LNCaP clone FGC (cell line): ENCODE measurements around the gene ALS2.
"Not testable (repeated sequence)": the region's sequence is repeated elsewhere in the genome, so short reads cannot be mapped to it uniquely, and the experiment has no call there.

Experiments used
- DNase-seq: peaks from one replicate; pipeline ENCODE4 v3.0.0-alpha.2; 2011; ENCODE audit warnings: low read depth
- H3K4me3 ChIP-seq: 2 replicates; pipeline ENCODE4 v1.5.1; 2011; ENCODE audit warnings: mild to moderate bottlenecking, low read depth, low read length, control low read depth
- CTCF ChIP-seq: IDR thresholded peaks from 2 replicates; pipeline ENCODE4 v1.5.1; 2012; ENCODE audit warnings: mild to moderate bottlenecking; ENCODE audit not compliant: control insufficient read depth, insufficient read depth; ENCODE audit errors: extremely low read depth

ALS2 gene

DNA sequence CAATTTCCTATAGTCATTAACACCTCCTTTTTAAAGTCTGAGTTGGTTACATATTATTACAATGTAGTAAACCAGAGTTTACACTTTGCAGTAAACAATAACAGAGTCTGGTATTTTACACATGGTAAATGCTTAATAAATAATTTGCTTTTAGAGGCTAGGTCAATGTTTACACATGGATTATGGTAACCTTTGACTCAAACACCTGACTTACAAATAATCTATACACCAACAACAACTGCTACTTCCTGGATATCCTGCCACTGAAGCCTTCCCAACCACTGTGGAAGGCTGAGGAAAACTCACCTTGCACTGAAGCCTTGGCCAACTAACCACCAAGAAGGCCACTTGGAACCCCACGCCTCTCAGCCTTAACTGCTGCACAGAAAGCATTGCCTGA is 5.4 kb downstream of the ALS2 start:
- H3K4me3 ChIP-seq: no peak overlapping the region
- no peak for TF ChIP-seq CTCF

GRCh38 chr2:201774546-201774945 is 6.2 kb downstream of the ALS2 start:
- TF ChIP-seq CTCF: no peak
- no peak overlapping the region for H3K4me3 ChIP-seq
- no peak for DNase-seq

More for the DNA sequence above, 5.4 kb downstream of the ALS2 start:
- no peak for DNase-seq

DNA sequence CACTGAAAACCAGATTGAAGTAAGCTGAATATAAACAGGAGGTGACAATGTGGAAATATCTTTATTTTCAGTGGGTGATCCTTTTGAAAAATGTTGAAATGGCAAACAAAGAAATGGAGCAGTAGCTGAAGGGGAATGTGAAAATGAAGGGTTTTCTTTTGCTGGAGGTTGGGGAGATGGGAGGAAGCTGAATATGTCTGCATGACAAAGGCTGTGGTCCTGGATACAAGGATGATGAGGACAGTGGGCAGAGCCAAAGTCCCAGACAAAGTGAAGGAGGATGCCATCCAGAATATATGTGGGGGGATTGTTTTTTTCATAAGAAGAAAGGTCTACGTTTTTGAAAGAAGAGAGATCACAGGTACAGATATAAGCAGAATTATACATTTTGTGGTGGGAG is 6.7 kb downstream of the ALS2 start:
- no peak for DNase-seq
- H3K4me3 ChIP-seq: no peak overlapping the region
- no peak for TF ChIP-seq CTCF

- TF ChIP-seq CTCF: no peak
- no peak overlapping the region for H3K4me3 ChIP-seq
- DNase-seq: no peak
These were observed 10.9 kb downstream of the ALS2 start for GRCh38 chr2:201769666-201770373.

- no peak for TF ChIP-seq CTCF
- DNase-seq: no peak
- H3K4me3 ChIP-seq: no peak overlapping the region
These were observed 11.8 kb downstream of the ALS2 start for GRCh38 chr2:201768918-201769317.

- TF ChIP-seq CTCF: no peak
- H3K4me3 ChIP-seq: no peak overlapping the region
- DNase-seq: no peak
These were observed 14.9 kb downstream of the ALS2 start for GRCh38 chr2:201765799-201766198.

DNA sequence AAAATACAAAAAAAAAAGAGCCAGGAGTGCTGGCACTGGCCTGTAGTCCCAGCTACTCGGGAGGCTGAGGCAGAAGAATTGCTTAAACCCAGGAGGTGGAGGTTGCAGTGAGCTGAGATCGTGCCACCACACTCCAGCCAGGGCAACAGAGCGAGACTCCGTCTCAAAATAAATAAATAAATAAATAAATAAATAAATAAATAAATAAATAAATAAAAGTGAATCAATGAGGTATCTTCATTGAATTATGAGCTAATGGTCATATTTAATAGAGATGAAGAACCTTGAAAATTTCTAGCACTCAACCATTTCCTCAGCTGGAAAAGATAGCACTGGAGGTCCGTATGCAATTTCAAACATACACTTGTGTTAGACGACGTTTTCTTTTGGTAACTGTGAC is 16.3 kb downstream of the ALS2 start:
- not testable (repeated sequence) for DNase-seq, H3K4me3 ChIP-seq

- H3K4me3 ChIP-seq: no peak overlapping the region
- no peak for DNase-seq
- no peak for TF ChIP-seq CTCF
These were observed 19.6 kb downstream of the ALS2 start for GRCh38 chr2:201761101-201761500.
